Liver (tissue), 9 donors: ENCODE results near the gene ZRSR2. TPM values are rescaled to one million over a fixed set of nuclear protein-coding genes. Genes with fewer than 3 reads are reported as not detected.

Experiments used
- DNase-seq: peaks from one replicate; pipeline ENCODE4 v3.0.0-alpha.2; 2017; ENCODE audit warnings: low spot score
- H3K27ac ChIP-seq, 2 donors: one replicate each; pipeline ENCODE4 v1.7.0; 2013; ENCODE audit warnings: inconsistent platforms in 2 of 2, low read length in 2 of 2, control low read depth in 1 of 2, low read depth in 1 of 2, mild to moderate bottlenecking in 1 of 2
- H3K27me3 ChIP-seq, 4 donors: one replicate each; pipeline versions ENCODE4 v1.6.1 to v1.7.0; 2013; ENCODE audit warnings: low read length in 3 of 4, inconsistent platforms in 1 of 4, mild to moderate bottlenecking in 1 of 4, moderate library complexity in 1 of 4; ENCODE audit not compliant: control insufficient read depth in 4 of 4, insufficient read depth in 4 of 4
- H3K36me3 ChIP-seq, 4 donors: one replicate each; pipeline versions ENCODE4 v1.6.1 to v1.7.0; 2013; ENCODE audit warnings: low read length in 3 of 4, mild to moderate bottlenecking in 3 of 4, low read depth in 1 of 4, moderate library complexity in 1 of 4; ENCODE audit not compliant: control insufficient read depth in 4 of 4, insufficient read depth in 3 of 4
- H3K4me1 ChIP-seq, 4 donors: one replicate each; pipeline versions ENCODE4 v1.6.1 to v1.7.0; 2013; ENCODE audit warnings: low read length in 3 of 4, mild to moderate bottlenecking in 3 of 4, moderate library complexity in 1 of 4; ENCODE audit not compliant: control insufficient read depth in 4 of 4, insufficient read depth in 4 of 4
- H3K4me3 ChIP-seq, 3 donors: one replicate each; pipeline versions ENCODE4 v1.6.1 to v1.7.0; 2013; ENCODE audit warnings: low read length in 3 of 3, control low read depth in 1 of 3, low read depth in 1 of 3, mild to moderate bottlenecking in 1 of 3
- H3K9ac ChIP-seq, 2 donors: one replicate each; pipeline ENCODE4 v1.7.0; 2013; ENCODE audit warnings: low read length in 2 of 2, mild to moderate bottlenecking in 2 of 2, moderate library complexity in 2 of 2, control low read depth in 1 of 2, low read depth in 1 of 2
- H3K9me3 ChIP-seq, 4 donors: one replicate each; pipeline versions ENCODE4 v1.6.1 to v1.7.0; 2013; ENCODE audit warnings: low read length in 3 of 4; ENCODE audit not compliant: control insufficient read depth in 4 of 4
- CTCF ChIP-seq: fragments of 150-350 bp; IDR thresholded peaks from 2 replicates; pipeline ENCODE4 v1.5.1; 2017; ENCODE audit warnings: improper control_type of control experiment, low read depth, low read length; ENCODE audit not compliant: missing input control
- EGR1 ChIP-seq, 2 donors: IDR thresholded peaks; 2 replicates each; pipeline ENCODE4 v1.6.1; 2016 to 2018; ENCODE audit warnings: antibody characterized with exemption in 2 of 2, low read depth in 2 of 2
- FOXA1 ChIP-seq: IDR thresholded peaks from 2 replicates; pipeline ENCODE4 v1.6.1; 2016; ENCODE audit warnings: antibody characterized with exemption
- FOXA2 ChIP-seq: IDR thresholded peaks from 2 replicates; pipeline ENCODE4 v1.6.1; 2016; ENCODE audit warnings: antibody characterized with exemption
- GABPA ChIP-seq, 2 donors: IDR thresholded peaks in 1 of 2; conservative IDR thresholded peaks in 1 of 2; 2 replicates each; pipeline ENCODE4 v1.6.1; 2016; ENCODE audit warnings: antibody characterized with exemption in 2 of 2, mild to moderate bottlenecking in 1 of 2, moderate library complexity in 1 of 2
- HNF4A ChIP-seq, 2 donors: conservative IDR thresholded peaks; 2 replicates each; pipeline ENCODE4 v1.6.1; 2016; ENCODE audit warnings: antibody characterized with exemption in 2 of 2, mild to moderate bottlenecking in 2 of 2
- HNF4G ChIP-seq: IDR thresholded peaks from 2 replicates; pipeline ENCODE4 v1.6.1; 2016; ENCODE audit warnings: antibody characterized with exemption
- JUND ChIP-seq, 2 donors: IDR thresholded peaks; 2 replicates each; pipeline ENCODE4 v1.6.1; 2016; ENCODE audit warnings: antibody characterized with exemption in 2 of 2
- MAX ChIP-seq: IDR thresholded peaks from 2 replicates; pipeline ENCODE4 v1.6.1; 2016; ENCODE audit warnings: antibody characterized with exemption
- NR2F2 ChIP-seq: IDR thresholded peaks from 2 replicates; pipeline ENCODE4 v1.6.1; 2016; ENCODE audit warnings: antibody characterized with exemption
- RAD21 ChIP-seq, 2 donors: IDR thresholded peaks; 2 replicates each; pipeline ENCODE4 v1.6.1; 2016; ENCODE audit warnings: antibody characterized with exemption in 2 of 2, mild to moderate bottlenecking in 2 of 2
- RXRA ChIP-seq, 2 donors: IDR thresholded peaks; 2 replicates each; pipeline ENCODE4 v1.6.1; 2017 to 2018; ENCODE audit warnings: antibody characterized with exemption in 2 of 2, mild to moderate bottlenecking in 1 of 2
- SP1 ChIP-seq: IDR thresholded peaks from 2 replicates; pipeline ENCODE4 v1.6.1; 2018; ENCODE audit warnings: antibody characterized with exemption, mild to moderate bottlenecking
- TAF1 ChIP-seq: conservative IDR thresholded peaks from 2 replicates; pipeline ENCODE4 v1.6.1; 2016; ENCODE audit warnings: antibody characterized with exemption, mild to moderate bottlenecking
- YY1 ChIP-seq: IDR thresholded peaks from 2 replicates; pipeline ENCODE4 v1.6.1; 2016; ENCODE audit warnings: antibody characterized with exemption, mild to moderate bottlenecking
- ZBTB33 ChIP-seq: IDR thresholded peaks from 2 replicates; pipeline ENCODE4 v1.6.1; 2016; ENCODE audit warnings: antibody characterized with exemption
- WGBS: extraction: QIAGEN DNeasy Blood & Tissue Kit; methylation state at CpG from one replicate; pipeline ENCODE4 v1.1.7; 2013; 5-methylcytosine and 5-hydroxymethylcytosine counted together
- polyA plus RNA-seq, 2 donors: library from polyadenylated mRNA; stranded (reverse) in 1 of 2; unstranded in 1 of 2; fragments of 200-250 nt in 1 of 2; fragments of >200 nt in 1 of 2; fragmentation: Nextera tagmentation in 1 of 2; extraction: Ambion mirVana in 1 of 2; gene quantifications; one replicate each; pipeline versions ENCODE4 v1.2.1 to v1.2.3, GENCODE V29; 2013 to 2015
- total RNA-seq, 2 donors: library from RNA; depleted of rRNA; stranded (reverse); fragments of >200 nt; gene quantifications; one replicate each; pipeline ENCODE4 v1.2.3, GENCODE V29; 2014
- TF ChIP-seq, protein P1 (sequence below): IDR thresholded peaks from 2 replicates; pipeline ENCODE4 v1.6.1; 2016; ENCODE audit warnings: antibody characterized with exemption
- TF ChIP-seq, protein P2 (sequence below): IDR thresholded peaks from 2 replicates; pipeline ENCODE4 v1.6.1; 2016; ENCODE audit warnings: antibody characterized with exemption, mild to moderate bottlenecking
- donor health status: healthy.
- donor health status: healthy.
- donor health status: healthy.
- donor health status: healthy.
- donor health status: healthy.

ZRSR2 gene
- total and polyA plus RNA-seq, 4 donors: 1.4 to 7.0 (median 3.0) TPM

DNA sequence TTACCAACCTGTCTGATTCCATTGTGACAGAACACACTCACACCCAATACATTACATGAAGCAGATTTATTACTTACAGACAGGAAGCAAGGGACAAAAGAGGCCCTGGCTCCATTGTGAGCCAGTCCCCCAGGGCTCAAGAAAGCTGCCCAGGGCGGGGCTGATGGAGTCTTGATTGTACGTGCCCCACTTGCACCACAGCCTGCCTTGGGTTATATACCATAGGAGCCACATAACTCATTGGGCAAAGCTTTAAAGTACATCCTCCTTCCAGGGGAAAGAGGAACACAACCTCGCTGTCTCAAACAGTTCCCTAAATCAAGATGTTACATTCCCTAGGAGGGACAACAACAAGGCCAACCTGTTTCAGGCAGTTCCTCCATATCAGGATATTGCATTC lies 3.4 kb upstream of the ZRSR2 start:
- Histone ChIP-seq H3K36me3 (peaks cover 0 to 3% (median under 1%) of the 10 kb centered on the region in 4 donors), H3K9ac (no peak overlapping the region), H3K4me3 (no peak overlapping the region), H3K27ac (no peak overlapping the region), H3K9me3 (no peaks in the 10 kb centered on the region), H3K27me3 (no peaks in the 10 kb centered on the region), H3K4me1 (peaks cover 0 to 13% (median 11%) of the 10 kb centered on the region in 4 donors)
- DNase-seq: no peak
- TF ChIP-seq RXRA (IDR thresholded peaks at IDR 0.05) (no peak), HNF4G (no peak), GABPA (IDR thresholded peaks at IDR 0.05 in 1 of 2, conservative IDR thresholded peaks at IDR 0.05 in 1 of 2) (no peak), FOXA1 (no peak), EGR1 (IDR thresholded peaks at IDR 0.05; ENCODE audit: low read depth in 2 of 2) (no peak), NR2F2 (no peak), ZBTB33 (no peak), TAF1 (no peak), JUND (IDR thresholded peaks at IDR 0.05) (no peak), MAX (no peak), YY1 (no peak), CTCF (no peak), SP1 (no peak)
- TF ChIP-seq, protein P1, sequence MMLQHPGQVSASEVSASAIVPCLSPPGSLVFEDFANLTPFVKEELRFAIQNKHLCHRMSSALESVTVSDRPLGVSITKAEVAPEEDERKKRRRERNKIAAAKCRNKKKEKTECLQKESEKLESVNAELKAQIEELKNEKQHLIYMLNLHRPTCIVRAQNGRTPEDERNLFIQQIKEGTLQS: no peak
- WGBS: 88% methylated on average over 3 of the region's 3 CpGs

DNA sequence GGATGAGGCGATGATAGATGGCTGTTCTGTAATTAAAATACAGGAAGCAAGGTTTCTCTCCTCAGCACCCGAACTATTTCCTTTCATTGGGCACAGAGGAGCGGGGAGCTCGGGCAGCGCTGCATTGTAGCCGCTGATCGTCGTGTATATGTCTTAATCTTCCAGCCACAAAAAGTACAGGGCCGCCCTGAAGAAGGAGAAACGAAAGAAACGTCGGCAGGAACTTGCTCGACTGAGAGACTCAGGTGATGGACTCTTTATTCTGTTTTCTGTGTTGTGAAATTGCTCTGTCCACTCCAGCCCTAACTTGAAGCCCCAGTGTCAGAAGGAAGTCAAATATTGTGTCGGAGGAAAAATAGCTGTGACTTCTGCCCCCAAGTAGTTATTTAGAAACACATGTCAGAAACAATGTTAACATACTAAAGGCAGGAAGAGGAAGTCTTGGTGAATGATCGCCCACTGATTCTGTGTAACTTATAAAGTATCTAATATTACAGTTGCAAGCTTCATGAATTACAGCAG lies 546 bp downstream of the ZRSR2 start:
- TF ChIP-seq YY1 (no peak), RAD21 (IDR thresholded peaks at IDR 0.05) (no peak), GABPA (IDR thresholded peaks at IDR 0.05 in 1 of 2, conservative IDR thresholded peaks at IDR 0.05 in 1 of 2) (no peak), CTCF (no peak), MAX (no peak), NR2F2 (no peak), FOXA2 (no peak), EGR1 (IDR thresholded peaks at IDR 0.05; ENCODE audit: low read depth in 2 of 2) (no peak), HNF4G (no peak), RXRA (IDR thresholded peaks at IDR 0.05) (no peak), FOXA1 (no peak), JUND (IDR thresholded peaks at IDR 0.05) (no peak), HNF4A (conservative IDR thresholded peaks at IDR 0.05) (no peak), TAF1 (no peak)
- TF ChIP-seq, protein P1: no peak
- TF ChIP-seq, protein P2, sequence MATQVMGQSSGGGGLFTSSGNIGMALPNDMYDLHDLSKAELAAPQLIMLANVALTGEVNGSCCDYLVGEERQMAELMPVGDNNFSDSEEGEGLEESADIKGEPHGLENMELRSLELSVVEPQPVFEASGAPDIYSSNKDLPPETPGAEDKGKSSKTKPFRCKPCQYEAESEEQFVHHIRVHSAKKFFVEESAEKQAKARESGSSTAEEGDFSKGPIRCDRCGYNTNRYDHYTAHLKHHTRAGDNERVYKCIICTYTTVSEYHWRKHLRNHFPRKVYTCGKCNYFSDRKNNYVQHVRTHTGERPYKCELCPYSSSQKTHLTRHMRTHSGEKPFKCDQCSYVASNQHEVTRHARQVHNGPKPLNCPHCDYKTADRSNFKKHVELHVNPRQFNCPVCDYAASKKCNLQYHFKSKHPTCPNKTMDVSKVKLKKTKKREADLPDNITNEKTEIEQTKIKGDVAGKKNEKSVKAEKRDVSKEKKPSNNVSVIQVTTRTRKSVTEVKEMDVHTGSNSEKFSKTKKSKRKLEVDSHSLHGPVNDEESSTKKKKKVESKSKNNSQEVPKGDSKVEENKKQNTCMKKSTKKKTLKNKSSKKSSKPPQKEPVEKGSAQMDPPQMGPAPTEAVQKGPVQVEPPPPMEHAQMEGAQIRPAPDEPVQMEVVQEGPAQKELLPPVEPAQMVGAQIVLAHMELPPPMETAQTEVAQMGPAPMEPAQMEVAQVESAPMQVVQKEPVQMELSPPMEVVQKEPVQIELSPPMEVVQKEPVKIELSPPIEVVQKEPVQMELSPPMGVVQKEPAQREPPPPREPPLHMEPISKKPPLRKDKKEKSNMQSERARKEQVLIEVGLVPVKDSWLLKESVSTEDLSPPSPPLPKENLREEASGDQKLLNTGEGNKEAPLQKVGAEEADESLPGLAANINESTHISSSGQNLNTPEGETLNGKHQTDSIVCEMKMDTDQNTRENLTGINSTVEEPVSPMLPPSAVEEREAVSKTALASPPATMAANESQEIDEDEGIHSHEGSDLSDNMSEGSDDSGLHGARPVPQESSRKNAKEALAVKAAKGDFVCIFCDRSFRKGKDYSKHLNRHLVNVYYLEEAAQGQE: no peak
- Histone ChIP-seq H3K27ac (peak overlapping the region; percentile 72 to 86), H3K36me3 (no peaks in the 10 kb centered on the region), H3K27me3 (no peaks in the 10 kb centered on the region), H3K4me1 (peaks cover 0 to 13% (median 11%) of the 10 kb centered on the region in 4 donors), H3K4me3 (peak overlapping the region; percentile 65 to 99 (median 81)), H3K9ac (peak overlapping the region; percentile 3 to 8), H3K9me3 (no peaks in the 10 kb centered on the region)
- WGBS: under 1% methylated on average over 15 of the region's 15 CpGs
- no peak for DNase-seq
